Measurements from ENCODE around the gene KEL.
"Not testable (repeated sequence)": the region's sequence is repeated elsewhere in the genome, so short reads cannot be mapped to it uniquely, and the experiment has no call there.

KEL gene, protein sequence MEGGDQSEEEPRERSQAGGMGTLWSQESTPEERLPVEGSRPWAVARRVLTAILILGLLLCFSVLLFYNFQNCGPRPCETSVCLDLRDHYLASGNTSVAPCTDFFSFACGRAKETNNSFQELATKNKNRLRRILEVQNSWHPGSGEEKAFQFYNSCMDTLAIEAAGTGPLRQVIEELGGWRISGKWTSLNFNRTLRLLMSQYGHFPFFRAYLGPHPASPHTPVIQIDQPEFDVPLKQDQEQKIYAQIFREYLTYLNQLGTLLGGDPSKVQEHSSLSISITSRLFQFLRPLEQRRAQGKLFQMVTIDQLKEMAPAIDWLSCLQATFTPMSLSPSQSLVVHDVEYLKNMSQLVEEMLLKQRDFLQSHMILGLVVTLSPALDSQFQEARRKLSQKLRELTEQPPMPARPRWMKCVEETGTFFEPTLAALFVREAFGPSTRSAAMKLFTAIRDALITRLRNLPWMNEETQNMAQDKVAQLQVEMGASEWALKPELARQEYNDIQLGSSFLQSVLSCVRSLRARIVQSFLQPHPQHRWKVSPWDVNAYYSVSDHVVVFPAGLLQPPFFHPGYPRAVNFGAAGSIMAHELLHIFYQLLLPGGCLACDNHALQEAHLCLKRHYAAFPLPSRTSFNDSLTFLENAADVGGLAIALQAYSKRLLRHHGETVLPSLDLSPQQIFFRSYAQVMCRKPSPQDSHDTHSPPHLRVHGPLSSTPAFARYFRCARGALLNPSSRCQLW

DNA sequence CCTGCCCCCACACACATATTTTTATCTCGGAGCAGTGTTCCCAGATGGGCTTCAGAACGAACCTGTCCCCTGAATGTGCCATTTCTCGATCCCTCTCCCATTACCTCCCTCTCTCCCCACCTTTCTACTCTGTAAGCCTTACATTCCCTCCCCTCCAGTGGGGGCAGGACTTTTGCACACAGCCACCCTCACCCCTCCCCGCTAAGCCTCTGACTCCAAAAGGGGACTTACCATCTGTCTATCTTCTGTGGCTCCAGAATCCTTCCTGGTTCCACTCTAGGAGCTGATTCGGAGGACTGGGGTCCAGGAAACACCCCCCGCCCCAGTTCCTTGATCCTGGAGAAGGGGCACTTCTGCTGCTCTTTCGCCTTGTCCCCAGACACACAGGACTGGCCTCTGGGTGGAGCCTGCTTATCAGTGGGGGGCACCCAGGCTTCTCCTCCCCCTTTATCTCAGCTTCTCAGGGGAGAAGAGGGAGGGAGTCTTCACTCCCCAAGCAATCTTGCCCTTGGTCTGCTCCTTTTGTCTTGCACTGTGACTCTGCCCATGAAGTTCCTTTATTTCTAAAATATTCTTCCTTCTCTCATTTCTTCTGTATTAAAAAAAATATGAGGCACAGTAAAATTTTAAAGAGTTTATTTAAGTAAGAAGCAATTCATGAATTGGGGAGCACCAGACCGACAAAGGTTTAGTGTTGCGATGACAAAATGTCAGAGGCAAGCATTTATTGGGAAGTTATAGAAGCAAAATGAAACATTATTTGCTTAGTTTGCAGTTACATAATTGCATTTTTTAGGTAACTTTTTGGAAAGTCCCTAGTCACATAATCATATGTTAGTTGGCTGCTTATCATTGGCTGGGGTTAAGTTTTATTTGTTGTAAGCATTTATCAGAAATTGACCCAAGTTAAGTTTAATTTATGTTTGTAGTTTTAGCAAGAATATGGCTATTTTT lies at the start of gene KEL:
KEL (minus strand) TSS at position 391 of the 954 bp plus-strand sequence; CDS start at position 234, 157 bp downstream.
- no peak for DNase-seq (ENCODE audit: low read depth in 3 of 3)

DNA sequence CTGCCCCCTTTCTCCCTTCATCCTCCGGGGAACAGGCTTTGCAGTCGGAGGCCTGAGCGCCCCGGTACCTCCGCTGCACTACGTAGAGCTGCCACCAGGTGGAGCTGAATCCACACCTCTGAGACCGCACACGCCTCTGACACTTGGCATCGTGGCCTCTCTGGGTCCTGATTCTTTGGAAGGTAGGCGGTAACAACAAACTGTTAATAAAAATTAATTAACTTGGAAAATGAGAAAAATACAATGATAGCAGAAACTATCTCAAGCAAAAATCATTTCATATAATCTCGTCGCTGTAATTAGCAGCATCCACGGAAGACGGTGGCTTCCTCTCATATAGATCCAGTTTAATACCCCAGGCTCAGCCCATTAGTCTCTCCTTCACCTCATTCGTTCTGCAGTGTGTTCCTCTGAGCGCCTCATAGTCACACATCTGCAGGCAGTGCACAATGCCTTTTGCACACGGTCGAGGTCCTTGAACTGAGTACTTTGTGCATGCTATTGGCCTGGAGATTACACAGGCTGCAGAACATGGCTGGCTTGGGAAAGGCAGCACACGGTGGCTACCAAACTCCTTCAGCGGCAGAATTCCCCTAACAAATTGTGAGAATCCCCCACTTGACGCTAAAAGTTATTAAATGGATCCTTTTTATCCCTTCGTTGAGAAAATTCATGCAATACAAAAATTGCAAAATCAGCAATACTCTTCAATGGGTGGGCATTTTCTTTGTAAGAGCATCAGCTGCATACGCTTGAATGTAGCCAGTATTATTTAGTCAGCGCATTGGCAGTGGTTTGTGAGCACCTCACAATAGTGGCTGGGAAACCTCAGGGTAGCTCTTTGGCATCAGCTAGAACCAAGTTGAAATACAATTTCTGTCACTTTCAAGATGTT lies 46.1 kb upstream of the KEL start:
- peak; percentile 66 to 82 (median 77) for DNase-seq (ENCODE audit: low read depth in 3 of 3)

DNA sequence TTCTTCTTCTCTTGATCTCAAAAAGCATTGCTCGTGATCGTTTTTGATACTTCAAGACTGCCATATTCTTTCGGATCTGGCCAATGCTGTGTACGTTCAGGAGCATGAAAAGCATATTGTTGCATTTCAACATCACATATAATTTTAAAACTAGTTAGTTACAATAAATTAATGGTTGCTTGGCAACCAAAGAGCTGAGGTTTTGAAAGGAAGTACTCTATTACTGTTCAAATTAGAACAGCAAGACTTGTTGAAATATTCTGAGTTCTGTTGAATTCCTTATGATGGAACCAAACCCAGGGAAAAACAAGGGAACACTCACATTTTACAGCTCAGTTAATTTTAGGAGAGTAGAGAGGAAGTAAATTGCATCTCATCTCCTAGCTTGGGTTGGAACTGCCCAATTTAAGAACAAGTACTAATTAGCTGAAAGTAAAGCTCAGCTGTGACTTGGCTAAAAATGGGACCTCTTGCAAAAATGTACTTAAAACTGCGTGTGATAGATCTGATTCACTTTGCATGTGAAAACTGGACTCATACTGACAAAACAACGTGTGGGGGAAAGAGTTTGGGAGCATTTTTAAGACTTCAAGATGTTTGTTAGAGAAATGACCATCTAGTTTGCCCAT lies 43.6 kb upstream of the KEL start:
- DNase-seq (ENCODE audit: low read depth in 3 of 3) = no peak

DNA sequence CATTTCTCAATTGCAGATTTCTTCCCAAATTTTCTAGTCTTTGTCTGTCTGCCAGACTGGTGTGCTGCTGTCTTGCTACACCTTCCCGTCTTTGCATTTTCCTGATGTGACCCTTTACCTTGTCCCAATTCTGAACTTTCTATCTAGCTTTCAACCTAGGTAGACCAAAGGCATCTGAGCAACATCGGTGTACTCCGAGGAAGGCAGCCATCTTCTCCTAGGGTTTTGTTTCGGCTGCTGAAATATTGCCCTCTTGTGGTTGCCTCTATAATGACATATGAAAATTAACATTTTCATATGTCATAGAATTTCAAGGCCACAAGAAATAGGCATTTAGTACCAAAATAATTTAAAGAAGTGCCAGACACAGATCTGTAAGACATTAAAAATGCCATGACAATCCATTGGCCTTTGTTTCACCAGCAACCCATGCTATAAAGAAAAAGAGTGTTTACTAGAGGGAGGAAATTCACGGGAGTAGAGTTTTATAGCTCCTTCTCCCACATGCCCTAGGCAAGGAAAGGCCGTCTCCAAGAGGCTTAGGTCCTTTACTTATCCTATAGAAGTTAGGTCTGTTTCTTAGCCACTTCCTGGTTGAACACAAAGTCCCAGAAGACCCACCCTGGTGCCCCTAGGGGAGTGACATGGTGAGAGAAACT lies 41.4 kb upstream of the KEL start:
- DNase-seq (ENCODE audit: low read depth in 3 of 3) = peak in 2 of 3 experiments; percentile 8 to 17

DNA sequence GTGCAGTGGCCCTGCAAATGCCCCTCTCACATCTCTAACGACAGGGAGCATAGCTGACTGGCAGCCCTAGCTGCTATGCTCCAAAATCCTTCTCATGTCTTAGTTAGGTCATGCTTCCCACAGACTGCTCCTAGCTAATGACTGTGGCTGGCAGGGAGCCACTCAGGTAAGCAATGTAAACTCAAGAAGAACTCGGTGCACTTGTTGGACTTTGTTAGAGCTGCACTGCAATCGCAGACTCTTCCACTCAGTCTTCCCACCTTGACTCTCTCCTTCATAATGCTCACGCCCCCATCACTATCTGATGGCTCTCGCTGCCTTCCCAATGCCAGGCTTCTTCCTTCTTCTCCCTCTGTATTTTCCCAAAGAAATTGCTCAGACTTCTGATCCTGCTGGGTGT lies 40.7 kb upstream of the KEL start:
- no peak for DNase-seq (ENCODE audit: low read depth in 3 of 3)

DNA sequence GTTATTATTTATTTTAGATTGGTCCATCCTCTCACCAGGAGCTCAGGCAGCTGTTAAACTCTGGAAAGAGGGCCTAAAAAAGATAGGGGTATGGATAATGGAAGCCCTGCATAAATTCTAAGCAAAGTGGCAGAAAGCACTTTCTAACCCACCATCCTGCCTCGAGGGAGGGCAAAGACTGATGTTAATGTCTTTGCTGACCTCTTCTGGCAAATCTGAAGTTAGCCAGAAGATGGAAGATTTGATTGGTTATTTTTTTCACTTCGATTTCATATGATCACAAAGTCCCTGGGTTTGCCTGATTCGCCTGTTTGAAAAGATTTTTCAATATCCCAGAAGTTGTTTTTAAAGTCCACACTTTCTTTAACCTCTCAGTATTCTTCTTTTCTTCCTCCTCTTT lies 39.9 kb upstream of the KEL start:
- no peak for DNase-seq (ENCODE audit: low read depth in 3 of 3)

DNA sequence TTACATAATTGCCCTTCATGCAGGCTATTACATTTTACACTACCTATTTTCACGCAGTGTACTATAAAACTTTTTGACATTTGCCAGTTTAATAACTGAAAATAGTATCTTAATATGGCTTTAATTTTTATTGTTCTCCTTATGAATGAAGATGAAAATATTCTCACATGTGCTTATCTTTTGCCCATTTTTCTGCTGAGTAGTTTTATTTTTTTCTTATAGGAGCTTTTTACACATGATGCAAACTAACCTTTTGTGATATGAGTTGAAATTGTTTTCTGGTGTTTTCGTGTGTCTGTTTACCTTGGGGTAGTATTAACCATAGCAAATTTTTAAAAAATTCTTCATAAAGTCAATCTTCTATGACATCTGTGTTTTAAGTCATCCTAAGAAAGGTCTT lies 38.5 kb upstream of the KEL start:
- no peak for DNase-seq (ENCODE audit: low read depth in 3 of 3)

DNA sequence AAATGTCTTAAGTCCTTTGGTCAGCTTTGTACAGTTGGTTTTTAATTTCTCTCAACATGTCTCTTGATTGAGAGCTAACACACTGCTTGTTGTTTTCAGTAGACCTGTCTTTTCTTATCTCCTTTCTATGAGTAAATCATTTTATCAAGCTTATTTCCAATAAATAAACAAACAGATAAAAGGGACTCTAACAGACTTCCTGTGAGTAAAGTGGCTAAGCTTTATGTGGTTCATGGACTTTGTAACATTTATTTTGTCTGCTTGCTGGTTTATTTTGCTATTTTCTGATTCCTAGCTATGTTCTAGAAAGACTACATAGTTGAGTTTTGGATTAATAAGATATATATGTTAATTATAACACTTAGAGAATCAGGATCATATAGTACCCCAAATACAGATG lies 37.6 kb upstream of the KEL start:
- DNase-seq (ENCODE audit: low read depth in 3 of 3) = no peak

DNA sequence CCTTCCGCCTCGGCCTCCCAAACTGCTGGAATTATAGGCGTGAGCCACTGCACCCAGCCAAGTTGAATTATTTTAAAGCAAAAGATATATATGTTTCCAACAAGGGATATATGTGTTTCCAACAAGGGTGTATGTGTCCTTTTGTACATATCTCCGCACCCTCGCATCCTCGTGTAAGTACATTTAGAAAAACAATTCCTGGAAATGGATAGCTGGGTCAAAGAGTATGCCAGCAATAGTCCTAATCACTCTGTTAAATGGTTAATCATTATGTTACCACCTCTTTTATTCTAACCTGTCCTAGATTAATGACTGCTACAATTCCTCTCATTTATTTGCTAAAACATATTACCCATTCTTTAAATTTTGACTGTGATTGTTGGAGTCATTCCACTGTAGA lies 36.8 kb upstream of the KEL start:
- no peak for DNase-seq (ENCODE audit: low read depth in 3 of 3)

DNA sequence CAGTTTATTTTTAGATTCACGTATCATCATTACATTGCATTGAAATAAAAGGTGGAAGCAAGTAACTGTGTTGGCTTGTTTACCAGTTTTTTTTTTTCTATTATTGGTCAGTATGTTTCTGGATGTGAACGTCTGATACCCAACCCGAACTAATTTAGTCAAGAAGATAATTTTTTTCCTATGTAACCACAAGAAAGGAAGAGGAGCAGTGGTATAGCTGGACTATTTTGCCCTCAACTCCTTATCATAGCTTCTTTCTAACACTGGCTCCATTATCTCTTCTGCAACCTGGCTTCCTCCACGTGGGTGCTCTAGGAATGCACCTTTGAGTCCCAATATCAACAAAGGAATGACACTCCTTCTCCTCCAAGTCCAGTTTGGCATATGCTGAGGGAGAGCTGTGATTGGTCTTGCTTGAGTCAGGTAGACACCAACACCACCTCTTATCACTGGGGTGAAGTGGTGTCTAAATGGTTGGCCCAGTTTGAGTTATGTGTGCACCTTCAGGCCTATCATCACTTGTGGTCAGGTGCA lies 35.4 kb upstream of the KEL start:
- DNase-seq (ENCODE audit: low read depth in 3 of 3) = no peak

DNA sequence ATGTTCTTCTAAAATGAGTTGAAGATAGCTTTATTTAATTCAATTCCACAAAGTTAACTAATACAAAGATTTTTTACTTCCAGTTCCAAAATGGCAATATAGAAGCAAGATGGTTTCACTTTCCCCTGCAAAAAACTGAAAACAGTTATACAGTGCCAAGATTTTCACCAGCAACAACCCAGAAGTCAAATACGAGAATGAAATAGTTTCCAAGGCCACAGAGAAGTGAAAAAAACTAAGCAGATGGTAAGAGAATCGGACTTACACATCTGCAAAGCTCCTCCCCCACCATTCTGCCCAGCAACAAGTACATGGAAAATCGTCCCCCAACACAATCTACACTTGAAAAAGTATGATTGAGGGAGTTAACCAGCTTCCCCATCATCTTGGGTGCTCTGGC lies 30.3 kb upstream of the KEL start:
- no peak for DNase-seq (ENCODE audit: low read depth in 3 of 3)

DNA sequence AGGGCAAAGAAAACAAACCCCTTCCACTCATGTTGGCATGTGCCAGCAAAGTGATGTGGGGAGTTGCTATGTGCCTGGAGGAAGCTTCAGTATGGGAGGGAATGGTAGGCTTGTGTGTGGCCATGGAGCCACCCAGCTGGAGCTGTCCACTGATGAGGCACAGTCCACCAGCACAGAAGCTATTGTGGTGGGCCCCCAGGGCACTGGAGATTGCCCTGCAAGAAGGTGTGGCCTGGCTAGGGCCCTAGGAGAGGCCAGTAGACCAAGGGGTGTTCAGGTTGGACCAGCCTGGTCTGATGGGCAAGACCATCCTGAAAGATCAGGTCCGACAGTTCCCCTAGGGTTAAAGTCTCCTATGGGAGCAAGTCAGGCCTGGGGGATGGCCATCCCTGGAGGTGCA lies 22.1 kb upstream of the KEL start:
- DNase-seq (ENCODE audit: low read depth in 3 of 3) = no peak

DNA sequence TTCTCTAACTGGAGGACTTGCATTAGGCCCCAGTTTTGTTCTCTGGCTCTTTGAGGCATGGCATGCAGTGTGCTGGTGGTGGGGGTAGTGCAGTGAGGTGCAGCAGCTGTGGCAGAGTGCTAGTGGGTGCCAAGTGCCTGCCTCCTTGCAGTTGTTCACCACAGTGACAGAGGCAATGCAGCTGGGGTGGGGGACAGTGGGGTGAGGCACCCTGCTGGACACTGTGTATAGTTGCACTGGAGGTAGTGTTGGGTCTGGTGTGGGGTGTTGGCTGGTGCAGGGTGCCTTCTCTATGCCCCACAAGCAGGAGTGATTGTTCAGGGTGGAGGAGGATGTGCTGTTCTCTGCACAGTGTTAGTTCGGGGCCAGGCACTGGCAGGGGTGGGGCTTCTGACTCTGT lies 21.7 kb upstream of the KEL start:
- DNase-seq (ENCODE audit: low read depth in 3 of 3) = no peak

DNA sequence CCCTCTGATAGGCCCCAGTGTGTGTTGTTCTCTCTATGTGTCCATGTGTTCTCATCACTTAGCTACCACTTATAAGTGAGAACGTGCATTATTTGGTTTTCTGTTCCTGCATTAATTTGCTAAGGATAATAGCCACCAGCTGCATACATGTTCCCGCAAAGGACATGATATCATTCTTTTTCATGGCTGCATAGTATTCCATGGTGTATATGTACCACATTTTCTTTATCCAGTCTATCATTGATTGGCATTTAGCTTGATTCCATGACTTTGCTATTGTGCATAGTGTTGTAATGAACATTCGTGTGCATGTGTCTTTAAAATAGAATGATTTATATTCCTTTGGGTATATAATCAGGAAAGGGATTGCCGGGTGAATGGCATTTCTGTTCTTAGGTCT lies 16.2 kb upstream of the KEL start:
- not testable (repeated sequence) for DNase-seq (ENCODE audit: low read depth in 3 of 3)

DNA sequence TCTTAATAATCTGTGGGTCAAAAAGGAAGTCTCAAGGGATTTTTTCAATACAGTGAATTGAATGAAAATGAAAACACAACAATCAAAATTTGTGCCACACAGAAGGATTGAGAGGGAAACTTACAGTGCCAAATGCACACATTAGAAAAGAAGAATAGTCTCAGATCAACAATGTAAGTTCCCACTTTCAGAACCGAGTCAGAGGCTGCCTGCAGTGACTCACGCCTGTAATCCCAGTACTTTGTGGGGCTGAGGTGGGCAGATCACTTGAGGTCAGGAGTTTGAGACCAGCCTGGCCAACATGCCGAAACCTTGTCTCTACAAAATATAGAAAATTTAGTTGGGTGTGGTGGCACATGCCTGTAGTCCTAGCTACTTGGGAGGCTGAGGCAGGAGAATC lies 12.5 kb upstream of the KEL start:
- no peak for DNase-seq (ENCODE audit: low read depth in 3 of 3)

DNA sequence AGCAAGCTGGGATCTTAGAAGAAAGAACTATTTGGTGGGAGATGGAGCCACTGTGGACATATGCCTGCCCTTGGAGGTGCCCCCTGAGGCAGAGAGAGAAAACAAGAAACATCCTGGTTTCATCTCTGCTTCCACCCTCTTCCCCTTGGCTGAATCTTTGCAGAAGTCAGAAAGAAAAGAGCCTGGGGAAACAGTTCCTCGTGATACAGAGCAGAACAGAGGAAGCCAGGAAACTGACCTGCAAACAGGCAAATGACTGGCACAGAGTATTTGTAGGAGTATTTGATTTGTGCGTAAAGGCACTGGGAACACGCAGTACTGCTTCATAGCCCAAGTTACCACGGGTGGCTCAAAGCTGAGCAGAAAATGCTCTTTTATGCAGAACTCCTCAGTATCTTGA lies 7.0 kb upstream of the KEL start:
- DNase-seq (ENCODE audit: low read depth in 3 of 3) = no peak

DNA sequence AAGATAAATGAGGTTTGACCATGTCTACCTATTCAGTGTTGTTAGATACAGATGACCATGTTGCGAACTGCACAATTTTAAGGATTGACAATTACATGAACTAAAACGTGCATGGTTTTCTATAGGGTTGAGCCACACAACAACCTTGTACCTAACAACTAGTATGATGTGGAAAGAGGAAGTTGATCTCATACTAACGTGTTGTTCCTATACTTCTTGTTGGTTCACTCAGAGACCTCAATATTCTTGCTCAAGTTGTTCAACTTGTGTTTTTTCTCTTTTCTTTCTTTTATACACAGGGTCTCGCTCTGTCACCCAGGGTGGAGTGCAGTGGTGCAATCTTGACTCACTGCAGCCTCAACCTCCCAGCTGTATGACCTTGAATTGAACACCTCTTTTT lies 6.1 kb upstream of the KEL start:
- no peak for DNase-seq (ENCODE audit: low read depth in 3 of 3)

DNA sequence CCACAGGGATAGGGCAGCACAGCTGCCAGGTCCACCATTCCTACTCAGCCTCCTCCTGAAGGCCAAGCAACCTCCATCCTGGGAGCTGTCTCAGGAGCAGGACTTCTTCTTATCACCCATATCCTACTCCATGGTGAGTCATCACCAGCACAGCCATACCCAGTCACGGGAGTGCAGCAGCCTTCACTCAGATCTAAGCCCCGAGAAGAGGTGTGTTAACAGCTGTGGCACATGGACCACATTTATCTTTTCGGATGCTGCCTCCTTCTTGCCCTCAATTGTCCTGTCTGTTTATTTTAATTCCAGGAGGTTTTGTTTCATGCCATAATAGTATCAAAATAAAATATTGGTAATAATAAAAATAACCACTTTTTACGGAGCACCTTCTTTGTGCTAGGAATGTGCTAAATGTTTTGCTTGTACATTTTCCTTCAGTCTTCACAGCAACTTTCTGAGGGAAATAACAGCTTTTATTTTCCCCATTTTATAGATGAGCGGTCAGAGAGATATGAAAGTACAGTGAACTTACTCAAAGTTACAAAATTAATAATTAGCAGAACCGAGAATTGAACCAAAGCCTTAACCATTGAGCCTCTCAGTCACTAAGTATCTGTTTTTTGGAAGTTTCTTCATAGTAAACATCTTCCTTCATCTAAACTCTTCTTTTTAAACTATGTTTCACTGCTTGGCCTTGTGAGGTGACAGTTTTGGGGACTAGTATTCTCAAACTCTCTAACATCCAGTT lies 2.5 kb upstream of the KEL start:
- DNase-seq (ENCODE audit: low read depth in 3 of 3) = no peak

DNA sequence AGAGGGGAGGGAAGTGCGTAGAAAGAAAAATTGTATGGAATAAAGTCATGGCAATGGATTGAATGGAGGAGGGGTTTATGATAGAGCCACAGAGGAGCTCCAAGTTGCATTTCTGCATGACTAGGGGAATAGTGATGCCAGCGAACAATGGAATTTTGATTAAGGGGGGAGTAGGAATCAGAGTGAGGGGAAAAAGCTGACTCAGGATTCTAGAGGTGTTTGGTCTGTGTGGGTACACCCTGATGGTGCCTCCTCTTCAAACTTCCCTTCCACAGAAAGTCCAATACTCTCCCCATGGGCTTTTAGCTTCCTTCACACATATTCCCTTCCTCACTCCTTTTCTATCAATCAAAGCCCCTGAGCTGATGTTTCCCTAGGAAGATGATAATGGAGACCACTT lies 1.8 kb upstream of the KEL start:
- DNase-seq (ENCODE audit: low read depth in 3 of 3) = no peak
